ENCODE data around the gene NRXN3.

The NRXN3 gene

DNA sequence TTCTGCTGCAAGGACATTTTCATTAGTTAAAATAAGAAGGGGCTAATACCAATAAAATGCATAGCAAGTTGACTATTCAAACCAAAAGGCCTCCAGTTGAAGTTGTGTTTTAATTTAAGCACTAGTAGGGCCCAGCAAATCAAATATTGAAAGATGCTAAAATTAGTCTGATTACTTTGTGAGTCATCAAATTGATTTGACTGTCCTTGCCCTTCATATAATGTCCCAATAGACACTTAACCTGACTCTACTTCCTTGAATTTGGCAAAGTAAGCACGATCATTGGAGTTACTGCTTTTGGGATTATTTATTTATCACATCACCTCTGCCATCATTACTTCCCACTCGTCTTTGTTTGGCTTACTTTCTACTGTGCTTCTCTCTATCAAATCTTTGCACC lies 1242.6 kb downstream of the NRXN3 start:
- in situ Hi-C loops (cut with HindIII; ENCODE audit: low sequenced_read_pairs) = no loop called here
- no peak for DNase-seq (ENCODE audit: low read depth)
- no peak overlapping the region for H3K4me3 ChIP-seq (ENCODE audit: low read depth, low read length)
- TF ChIP-seq, protein P1, sequence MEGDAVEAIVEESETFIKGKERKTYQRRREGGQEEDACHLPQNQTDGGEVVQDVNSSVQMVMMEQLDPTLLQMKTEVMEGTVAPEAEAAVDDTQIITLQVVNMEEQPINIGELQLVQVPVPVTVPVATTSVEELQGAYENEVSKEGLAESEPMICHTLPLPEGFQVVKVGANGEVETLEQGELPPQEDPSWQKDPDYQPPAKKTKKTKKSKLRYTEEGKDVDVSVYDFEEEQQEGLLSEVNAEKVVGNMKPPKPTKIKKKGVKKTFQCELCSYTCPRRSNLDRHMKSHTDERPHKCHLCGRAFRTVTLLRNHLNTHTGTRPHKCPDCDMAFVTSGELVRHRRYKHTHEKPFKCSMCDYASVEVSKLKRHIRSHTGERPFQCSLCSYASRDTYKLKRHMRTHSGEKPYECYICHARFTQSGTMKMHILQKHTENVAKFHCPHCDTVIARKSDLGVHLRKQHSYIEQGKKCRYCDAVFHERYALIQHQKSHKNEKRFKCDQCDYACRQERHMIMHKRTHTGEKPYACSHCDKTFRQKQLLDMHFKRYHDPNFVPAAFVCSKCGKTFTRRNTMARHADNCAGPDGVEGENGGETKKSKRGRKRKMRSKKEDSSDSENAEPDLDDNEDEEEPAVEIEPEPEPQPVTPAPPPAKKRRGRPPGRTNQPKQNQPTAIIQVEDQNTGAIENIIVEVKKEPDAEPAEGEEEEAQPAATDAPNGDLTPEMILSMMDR (IDR thresholded peaks at IDR 0.05; ENCODE audit: low read depth, low read length, missing control alignments) = no peak

DNA sequence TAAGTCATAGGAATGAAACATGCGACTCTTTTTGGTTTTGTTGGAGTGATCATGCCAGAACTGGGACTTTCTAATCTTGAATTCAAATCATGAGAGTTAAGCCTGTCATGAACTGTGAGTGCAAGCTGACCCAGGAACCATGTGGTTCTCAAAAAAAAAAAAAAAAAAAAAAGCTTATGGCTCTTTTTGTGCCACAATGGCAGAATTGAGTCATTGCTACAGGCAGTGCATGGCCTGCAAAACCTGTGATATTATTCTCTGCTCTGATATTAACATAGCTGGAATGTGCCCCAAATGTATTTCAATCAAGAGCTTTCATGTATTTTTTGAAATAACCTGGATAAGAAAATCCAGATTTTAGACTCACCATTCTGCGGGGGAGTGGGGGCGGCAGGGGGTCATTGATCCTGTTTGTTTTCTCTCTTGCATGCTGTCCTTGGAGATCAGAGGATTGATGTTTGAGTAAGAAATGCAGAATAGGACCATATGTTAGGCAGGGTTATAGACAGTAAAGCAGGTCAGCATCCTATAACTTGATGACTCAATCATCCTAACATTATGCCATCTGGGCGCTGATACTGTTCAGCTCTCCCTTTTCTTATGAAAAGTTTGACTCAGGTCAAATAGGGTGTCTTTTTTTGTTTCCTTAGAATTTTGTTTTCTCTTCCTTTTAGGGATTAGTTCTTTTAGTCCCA lies 1243.7 kb downstream of the NRXN3 start:
- in situ Hi-C loops (cut with HindIII; ENCODE audit: low sequenced_read_pairs) = no loop called here
- no peak for DNase-seq (ENCODE audit: low read depth)
- TF ChIP-seq, protein P1 (IDR thresholded peaks at IDR 0.05; ENCODE audit: low read depth, low read length, missing control alignments) = no peak
- H3K4me3 ChIP-seq (ENCODE audit: low read depth, low read length) = no peak overlapping the region

DNA sequence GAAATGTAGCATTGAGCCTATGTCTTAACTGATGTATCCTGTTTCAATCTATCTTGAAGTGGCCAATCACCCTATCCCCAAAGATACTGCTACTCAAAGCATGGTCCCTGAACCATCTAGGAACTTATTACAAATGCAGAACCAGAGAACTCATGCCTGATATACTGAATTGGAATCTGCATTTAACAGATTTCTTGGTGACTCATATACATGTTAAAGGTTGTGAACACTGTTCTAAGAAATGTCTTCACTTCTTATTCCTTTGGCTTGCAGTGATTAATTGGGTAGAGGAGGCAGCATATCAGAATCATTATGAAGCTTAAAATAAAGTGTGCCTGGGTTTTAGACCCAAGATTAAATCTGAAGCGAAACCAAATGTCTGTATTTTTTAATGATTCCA lies 1245.6 kb downstream of the NRXN3 start:
- in situ Hi-C loops (cut with HindIII; ENCODE audit: low sequenced_read_pairs) = no loop called here
- H3K4me3 ChIP-seq (ENCODE audit: low read depth, low read length) = no peak overlapping the region
- DNase-seq (ENCODE audit: low read depth) = no peak
- TF ChIP-seq, protein P1 (IDR thresholded peaks at IDR 0.05; ENCODE audit: low read depth, low read length, missing control alignments) = no peak

DNA sequence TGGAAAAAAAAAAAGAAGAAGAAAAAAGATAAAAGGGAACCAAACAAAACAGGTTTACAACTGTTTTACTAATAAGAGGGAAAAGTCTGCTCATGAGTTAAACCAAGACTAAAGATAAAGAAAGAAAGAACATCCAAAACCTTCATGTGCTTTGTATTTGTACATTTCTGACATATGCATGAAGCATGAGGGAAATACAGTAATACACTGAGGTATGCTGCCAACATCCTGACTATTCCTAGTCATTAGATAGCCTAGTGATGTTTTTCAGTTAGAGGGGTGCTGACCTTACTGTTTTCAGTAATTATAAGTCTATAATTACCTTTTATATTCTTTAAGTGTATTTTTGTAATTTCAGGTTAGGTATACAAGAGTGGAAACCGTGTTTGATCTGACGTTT lies 1247.8 kb downstream of the NRXN3 start:
- TF ChIP-seq, protein P1 (IDR thresholded peaks at IDR 0.05; ENCODE audit: low read depth, low read length, missing control alignments) = no peak
- in situ Hi-C loops (cut with HindIII; ENCODE audit: low sequenced_read_pairs) = no loop called here
- H3K4me3 ChIP-seq (ENCODE audit: low read depth, low read length) = no peak overlapping the region
- DNase-seq (ENCODE audit: low read depth) = no peak

DNA sequence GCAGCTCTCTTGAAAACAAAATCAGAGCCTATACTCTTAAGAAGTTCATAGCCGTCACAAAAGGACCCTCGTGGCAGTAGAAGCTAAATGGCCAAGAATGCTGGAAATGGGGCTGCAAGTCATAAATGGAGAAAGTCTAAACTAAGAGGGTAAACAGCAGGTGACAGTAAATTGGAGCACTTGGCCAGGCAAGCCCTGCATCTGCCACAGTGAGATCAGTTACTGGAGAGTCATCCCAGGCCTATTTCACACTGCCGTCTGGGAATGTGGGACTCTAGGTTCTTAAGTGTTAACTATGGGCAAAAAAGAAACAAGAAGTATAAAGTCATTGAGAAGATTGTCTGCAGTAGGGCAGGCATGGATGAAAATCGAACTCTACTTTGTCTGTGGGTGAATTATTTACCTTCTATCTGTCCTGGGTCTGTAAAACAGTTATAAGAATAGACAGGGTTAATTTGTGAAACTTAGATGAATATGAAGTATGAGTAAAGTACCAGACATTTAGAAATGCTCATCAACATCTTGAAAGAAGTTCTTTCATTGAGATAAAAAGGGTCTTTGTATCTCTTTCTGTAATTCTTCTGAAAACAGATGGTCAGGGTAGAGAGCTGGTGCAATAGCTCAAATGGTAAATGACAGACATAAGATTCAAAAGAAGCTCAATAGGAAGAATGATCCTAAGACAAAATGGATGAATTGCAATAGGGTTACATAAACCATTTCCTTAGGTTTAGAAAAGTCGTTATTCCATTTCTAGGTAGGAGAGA lies 1248.7 kb downstream of the NRXN3 start:
- TF ChIP-seq, protein P1 (IDR thresholded peaks at IDR 0.05; ENCODE audit: low read depth, low read length, missing control alignments) = no peak
- no peak for DNase-seq (ENCODE audit: low read depth)
- in situ Hi-C loops (cut with HindIII; ENCODE audit: low sequenced_read_pairs) = no loop called here
- no peak overlapping the region for H3K4me3 ChIP-seq (ENCODE audit: low read depth, low read length)

DNA sequence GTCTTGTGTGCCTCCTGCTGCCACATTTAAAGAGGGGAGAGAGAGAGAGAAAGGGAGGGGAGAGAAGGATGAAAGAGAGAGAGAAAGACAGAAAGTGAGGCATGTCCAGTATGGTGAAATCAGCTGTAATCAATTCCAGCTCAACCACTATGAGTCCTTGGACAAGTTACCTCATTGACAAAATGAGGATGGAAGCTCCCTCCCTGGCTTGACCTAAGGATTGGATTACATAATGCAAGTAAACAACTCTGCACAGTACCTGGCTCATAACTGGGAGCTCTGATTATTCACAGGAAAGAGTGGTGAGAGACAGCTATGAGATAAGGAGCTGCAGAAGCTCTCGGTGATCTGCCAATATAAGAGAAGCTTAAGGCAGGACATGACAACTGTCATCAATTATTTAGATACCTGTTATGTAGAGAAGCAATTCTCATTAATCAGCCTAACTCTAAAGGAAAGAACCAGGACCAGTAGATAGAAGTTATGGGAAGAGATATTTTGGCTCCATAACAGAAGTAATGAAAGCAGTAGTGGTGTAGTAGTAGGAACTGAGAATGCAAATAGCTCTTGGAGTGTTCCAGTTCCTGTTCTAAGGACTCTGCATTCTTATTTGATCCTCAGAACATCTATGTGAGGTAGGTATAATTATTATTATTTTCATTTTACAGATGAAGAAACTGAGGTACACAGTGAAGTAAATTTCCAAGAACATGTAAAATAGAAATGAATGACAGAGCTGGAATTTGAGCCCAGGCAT lies 1249.6 kb downstream of the NRXN3 start:
- TF ChIP-seq, protein P1 (IDR thresholded peaks at IDR 0.05; ENCODE audit: low read depth, low read length, missing control alignments) = no peak
- no peak overlapping the region for H3K4me3 ChIP-seq (ENCODE audit: low read depth, low read length)
- no peak for DNase-seq (ENCODE audit: low read depth)
- in situ Hi-C loops (cut with HindIII; ENCODE audit: low sequenced_read_pairs) = no loop called here

All from astrocyte of the cerebellum (primary cell).